ENCODE measurements around the gene ABCD1.

DNA sequence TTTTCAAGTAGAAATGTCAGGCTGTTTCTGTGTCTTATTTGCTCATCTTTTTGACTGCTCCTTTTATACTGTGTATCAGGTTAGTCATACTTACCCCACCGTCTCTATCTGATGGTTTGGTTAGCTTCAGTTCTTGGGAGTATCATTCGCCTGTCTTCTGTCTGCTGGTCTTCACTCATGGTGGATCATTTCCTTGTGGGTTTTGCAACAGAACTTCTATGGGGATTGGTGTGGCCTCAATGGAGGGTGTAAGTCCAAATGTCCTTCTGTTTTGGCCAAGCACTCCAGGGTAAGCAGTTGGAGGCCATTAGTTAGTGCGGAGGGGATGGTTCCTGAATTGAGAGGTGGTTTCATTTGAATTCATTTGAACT, 7.2 kb downstream of the ABCD1 start:
- TF ChIP-seq CTCF (conservative IDR thresholded peaks at IDR 0.05) (no peak), ZFX (IDR thresholded peaks at IDR 0.05) (no peak)
